ENCODE data around the gene RBBP8NL. TPM values are rescaled to one million over a fixed set of nuclear protein-coding genes. Genes with fewer than 3 reads are reported as not detected.

Gene RBBP8NL
- total and polyA plus RNA-seq, 11 donors = not detected

DNA sequence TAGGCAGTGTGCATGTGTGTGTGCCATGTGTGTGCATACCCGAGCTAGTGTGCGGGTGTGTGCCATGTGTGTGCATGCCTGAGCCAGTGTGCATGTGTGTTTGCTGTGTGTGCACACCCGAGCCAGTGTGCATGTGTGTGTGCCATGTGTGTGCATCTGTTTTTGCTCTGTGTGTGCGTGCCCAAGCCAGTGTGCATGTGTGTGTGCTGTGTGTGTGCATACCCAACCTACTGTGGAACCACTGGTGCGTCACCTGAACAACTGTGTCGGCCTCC lies 5.7 kb downstream of the RBBP8NL start:
- Histone ChIP-seq H3K27me3 (peaks cover 0 to 24% (median 7%) of the 10 kb centered on the region in 9 donors), H3K9me3 (no peaks in the 10 kb centered on the region), H3K36me3 (no peaks in the 10 kb centered on the region), H3K4me3 (no peak overlapping the region), H3K27ac (no peak overlapping the region), H3K4me1 (peaks cover 0 to 2% (median 0%) of the 10 kb centered on the region in 12 donors)
- TF ChIP-seq POLR2A (IDR thresholded peaks at IDR 0.05) (no peak), CTCF (IDR thresholded peaks at IDR 0.05) (no peak)
- 86 to 97% (median 89%) methylated on average over 4 to 6 of the region's 6 CpGs for whole genome bisulfite sequencing, 4 donors
- DNase-seq = no peak
- intact Hi-C loops (cut with DNase I) = loop anchor here in 1 of 10 donors (10.0 kb wide), 1 partner anchor 193 kb away; no protein-coding TSS in a partner anchor
- ATAC-seq = no peak

- Histone ChIP-seq H3K9me3 (no peaks in the 10 kb centered on the region), H3K27me3 (peaks cover 0 to 24% (median 7%) of the 10 kb centered on the region in 9 donors), H3K4me1 (peaks cover 0 to 2% (median 0%) of the 10 kb centered on the region in 12 donors), H3K4me3 (no peak overlapping the region), H3K36me3 (no peaks in the 10 kb centered on the region), H3K27ac (no peak overlapping the region)
- DNase-seq = no peak
- WGBS, 4 donors = 85 to 89% (median 87%) methylated on average over 22 to 24 of the region's 24 CpGs
- intact Hi-C loops (cut with DNase I) = loop anchor here in 1 of 10 donors (10.0 kb wide), 1 partner anchor 194 kb away; no protein-coding TSS in a partner anchor
- TF ChIP-seq POLR2A (IDR thresholded peaks at IDR 0.05) (no peak), CTCF (IDR thresholded peaks at IDR 0.05) (no peak)
- ATAC-seq = no peak
Measured at GRCh38 chr20:62420846-62421715, 6.3 kb downstream of the RBBP8NL start.

- DNase-seq (no peak), ATAC-seq (no peak)
- Histone ChIP-seq H3K4me1 (peaks cover 0 to 2% (median 0%) of the 10 kb centered on the region in 12 donors), H3K27ac (no peak overlapping the region), H3K27me3 (peaks cover 0 to 18% (median 7%) of the 10 kb centered on the region in 9 donors), H3K36me3 (no peaks in the 10 kb centered on the region), H3K4me3 (no peak overlapping the region), H3K9me3 (no peaks in the 10 kb centered on the region)
- intact Hi-C loops (cut with DNase I) = loop anchor here in 5 of 10 donors (10.0 kb wide), 2 partner anchors 75 to 195 kb away; no protein-coding TSS in a partner anchor
- WGBS, 4 donors = 66 to 83% (median 75%) methylated on average over 8 to 9 of the region's 9 CpGs
- TF ChIP-seq POLR2A (IDR thresholded peaks at IDR 0.05) (no peak), CTCF (IDR thresholded peaks at IDR 0.05) (no peak)
Measured at GRCh38 chr20:62419759-62420158, 7.6 kb downstream of the RBBP8NL start.

DNA sequence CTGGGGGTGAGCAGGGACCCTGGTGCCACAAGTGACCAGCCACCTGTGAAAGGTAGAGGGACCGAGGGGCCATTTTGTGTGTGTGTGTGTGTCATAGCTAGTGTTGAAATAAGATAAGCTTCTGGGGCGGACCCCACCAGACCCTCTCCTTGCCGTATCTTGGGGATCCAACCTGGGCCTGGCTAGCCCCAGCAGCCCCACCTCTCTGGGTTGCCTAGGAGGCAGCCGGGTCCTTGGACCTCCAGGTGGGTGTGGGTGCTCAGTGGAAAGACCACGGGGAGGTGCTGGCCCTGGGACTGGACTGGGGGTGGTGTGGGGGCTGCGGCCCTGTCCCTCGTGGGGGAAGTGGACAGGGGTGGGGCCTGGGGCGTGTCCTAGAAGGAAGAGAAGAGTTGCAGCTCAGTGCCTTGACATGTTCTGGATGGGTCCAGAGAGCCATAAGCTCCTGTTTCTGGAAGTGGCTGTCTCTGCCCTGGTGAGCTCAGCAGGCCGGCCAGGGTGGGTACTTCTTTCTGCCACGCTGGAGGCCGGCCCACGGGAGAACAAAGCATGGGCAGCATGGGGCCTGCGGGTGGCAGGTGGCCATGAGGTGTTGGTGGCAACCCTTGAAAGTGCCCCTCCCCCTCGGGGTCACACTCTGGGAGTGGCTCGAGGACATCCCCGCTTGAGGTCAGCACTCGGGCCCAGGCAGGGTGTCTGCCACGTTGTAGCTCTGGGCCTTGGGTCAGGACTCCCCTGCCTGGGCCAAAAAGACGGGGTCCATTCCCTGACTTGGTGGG lies 8.4 kb downstream of the RBBP8NL start:
- Histone ChIP-seq H3K9me3 (no peaks in the 10 kb centered on the region), H3K27me3 (peaks cover 0 to 10% (median 0%) of the 10 kb centered on the region in 9 donors), H3K36me3 (no peaks in the 10 kb centered on the region), H3K27ac (no peak overlapping the region), H3K4me3 (no peak overlapping the region), H3K4me1 (no peaks in the 10 kb centered on the region)
- WGBS, 4 donors = 73 to 83% (median 77%) methylated on average over 10 to 19 of the region's 19 CpGs
- ATAC-seq (no peak), DNase-seq (no peak)
- intact Hi-C loops (cut with DNase I) = loop anchor here in 4 of 10 donors (10.0 kb wide), 2 partner anchors 76 to 196 kb away; no protein-coding TSS in a partner anchor
- TF ChIP-seq POLR2A (IDR thresholded peaks at IDR 0.05) (no peak), CTCF (IDR thresholded peaks at IDR 0.05) (no peak)
